ENCODE results near the gene ZSCAN9.
A peak's percentile ranks its signal among the peaks of the same experiment; 100 is the strongest.

The ZSCAN9 gene

DNA sequence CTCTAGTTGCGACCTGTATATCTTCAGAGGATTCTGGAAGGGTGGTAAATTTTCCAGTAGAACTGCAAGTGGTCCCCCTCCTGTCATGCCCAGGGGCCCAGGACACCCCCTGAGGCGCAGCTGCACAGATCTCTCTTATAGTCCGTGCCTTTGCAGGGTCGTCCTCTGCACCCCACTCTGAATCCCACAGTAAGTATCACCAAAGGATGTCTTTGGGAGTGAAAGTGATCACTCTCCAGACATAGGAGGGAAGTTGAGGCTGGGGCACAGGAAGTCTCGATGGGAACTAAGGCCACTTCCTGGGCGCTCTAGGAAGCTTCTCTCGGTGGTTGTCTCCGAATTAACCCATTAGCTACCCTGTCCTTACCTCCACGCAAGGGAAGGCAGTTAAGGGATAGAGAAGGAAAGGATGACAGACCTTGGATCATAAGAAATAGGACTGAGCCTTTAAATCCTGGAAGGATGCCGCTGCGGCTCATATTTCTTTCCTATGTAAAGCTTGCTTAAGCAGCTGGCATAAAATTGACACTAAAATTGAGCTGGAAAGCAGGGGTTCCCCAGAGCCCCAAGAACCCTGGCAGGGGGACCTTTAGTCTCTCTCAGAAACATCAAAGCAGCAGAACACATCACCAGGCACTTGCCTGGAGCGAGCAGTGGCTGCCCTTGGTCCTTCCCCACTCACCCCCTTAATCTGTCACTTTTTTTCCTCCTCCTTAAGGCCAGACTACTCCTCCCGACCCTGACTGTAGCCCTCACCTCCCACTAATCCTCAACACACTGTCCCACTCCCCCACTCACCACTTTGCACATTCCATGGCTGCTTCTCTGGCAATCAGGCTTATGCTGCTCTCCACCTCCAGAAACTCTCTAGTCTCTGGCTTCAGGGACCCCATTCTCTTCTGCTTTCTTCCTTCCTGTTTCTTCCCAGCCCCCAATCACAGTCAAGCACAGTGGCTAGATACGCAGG lies 27.2 kb downstream of the ZSCAN9 start, which contains the start of gene ZKSCAN4:
Gene ZKSCAN4 (minus strand): TSS at position 261 of the 967 bp plus-strand sequence. CDS start 289 bp downstream, outside the sequence.
- peak; percentile 87 for DNase-seq (ENCODE audit: low read depth)
- TF ChIP-seq, protein P1, sequence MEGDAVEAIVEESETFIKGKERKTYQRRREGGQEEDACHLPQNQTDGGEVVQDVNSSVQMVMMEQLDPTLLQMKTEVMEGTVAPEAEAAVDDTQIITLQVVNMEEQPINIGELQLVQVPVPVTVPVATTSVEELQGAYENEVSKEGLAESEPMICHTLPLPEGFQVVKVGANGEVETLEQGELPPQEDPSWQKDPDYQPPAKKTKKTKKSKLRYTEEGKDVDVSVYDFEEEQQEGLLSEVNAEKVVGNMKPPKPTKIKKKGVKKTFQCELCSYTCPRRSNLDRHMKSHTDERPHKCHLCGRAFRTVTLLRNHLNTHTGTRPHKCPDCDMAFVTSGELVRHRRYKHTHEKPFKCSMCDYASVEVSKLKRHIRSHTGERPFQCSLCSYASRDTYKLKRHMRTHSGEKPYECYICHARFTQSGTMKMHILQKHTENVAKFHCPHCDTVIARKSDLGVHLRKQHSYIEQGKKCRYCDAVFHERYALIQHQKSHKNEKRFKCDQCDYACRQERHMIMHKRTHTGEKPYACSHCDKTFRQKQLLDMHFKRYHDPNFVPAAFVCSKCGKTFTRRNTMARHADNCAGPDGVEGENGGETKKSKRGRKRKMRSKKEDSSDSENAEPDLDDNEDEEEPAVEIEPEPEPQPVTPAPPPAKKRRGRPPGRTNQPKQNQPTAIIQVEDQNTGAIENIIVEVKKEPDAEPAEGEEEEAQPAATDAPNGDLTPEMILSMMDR (IDR thresholded peaks at IDR 0.05; ENCODE audit: control insufficient read depth, extremely low read depth, insufficient read depth), result no peak
- peak within 1 kb of the TSS; percentile 89 for H3K4me3 ChIP-seq (ENCODE audit: low read depth, low read length)

DNA sequence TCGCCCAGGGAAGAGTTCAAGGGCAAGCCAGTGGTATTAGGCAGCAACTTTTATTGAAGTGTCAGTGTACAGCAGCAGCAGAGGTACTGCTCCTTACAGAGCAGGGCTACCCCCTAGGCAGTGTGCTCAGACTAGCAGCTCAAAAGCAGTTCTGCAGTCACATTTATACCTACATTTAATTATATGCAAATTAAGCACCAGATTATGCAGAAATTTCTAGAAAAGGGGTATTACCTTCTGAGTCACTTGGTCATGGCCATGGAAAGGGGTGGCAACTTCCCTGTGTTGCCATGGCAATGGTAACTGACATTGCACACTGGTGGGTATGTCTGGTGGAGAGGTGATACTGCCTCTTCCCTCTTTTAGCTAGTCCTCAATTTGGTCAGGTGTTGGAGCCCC lies 29.0 kb downstream of the ZSCAN9 start:
- H3K4me3 ChIP-seq (ENCODE audit: low read depth, low read length), result no peak overlapping the region
- TF ChIP-seq, protein P1 (IDR thresholded peaks at IDR 0.05; ENCODE audit: control insufficient read depth, extremely low read depth, insufficient read depth), result no peak
- DNase-seq (ENCODE audit: low read depth), result no peak

DNA sequence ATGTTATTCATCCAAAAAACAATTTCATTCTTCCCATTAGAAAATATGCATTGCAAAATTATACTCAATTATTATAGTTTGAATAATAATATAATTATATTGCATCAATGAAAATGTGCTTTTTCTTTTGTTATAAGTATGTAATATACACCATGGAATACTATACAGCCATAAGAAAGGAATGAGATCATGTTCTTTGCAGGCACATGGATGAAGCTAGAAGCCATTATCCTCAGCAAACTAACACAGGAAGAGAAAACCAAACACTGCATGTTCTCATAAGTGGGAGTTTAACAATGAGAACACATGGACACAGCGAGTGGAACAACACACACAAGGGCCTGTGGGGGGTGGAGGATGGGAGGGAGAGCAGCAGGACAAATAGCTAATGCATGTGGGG lies 32.0 kb downstream of the ZSCAN9 start:
- no peak for DNase-seq (ENCODE audit: low read depth)

DNA sequence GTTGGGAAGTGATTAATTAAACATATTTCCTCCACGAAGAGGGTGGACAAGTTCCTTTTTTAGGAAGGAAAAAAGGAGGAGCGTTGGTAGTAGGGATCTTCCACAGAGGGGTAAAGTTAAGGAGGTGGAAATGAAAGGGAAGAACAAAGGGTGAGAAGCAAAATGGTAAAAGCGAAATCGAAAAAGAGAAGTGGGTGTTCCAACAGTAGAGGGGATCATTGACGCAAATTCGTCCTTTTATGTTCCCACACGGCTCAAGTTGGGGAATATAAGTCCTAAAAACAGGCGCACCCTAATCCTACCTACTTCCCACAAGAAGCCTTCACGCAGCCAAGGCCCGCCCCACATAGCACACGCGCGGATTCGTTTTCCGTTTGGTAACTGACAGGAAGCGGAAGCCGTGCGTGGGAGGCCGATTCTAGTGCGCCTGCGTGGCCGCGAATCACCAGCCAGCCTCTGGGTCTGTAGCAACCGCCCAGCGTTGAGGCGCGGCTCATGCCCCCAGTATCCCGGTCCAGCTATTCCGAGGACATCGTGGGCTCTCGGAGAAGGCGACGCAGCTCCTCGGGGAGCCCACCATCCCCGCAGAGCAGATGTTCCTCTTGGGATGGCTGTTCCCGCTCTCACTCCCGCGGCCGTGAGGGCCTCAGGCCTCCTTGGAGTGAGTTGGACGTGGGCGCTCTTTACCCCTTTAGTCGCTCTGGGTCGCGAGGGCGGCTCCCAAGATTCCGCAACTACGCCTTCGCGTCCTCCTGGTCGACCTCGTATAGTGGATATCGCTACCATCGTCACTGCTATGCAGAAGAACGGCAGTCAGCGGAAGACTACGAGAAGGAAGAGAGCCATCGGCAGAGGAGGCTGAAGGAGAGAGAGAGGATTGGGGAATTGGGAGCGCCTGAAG lies 34.1 kb downstream of the ZSCAN9 start, which contains the start of gene NKAPL:
Gene NKAPL (plus strand): TSS at position 421 of the 901 bp plus-strand sequence. CDS start 75 bp downstream, at position 496.
- H3K4me3 ChIP-seq (ENCODE audit: low read depth, low read length), result no peak within 1 kb of the TSS
- TF ChIP-seq, protein P1 (IDR thresholded peaks at IDR 0.05; ENCODE audit: control insufficient read depth, extremely low read depth, insufficient read depth), result no peak
- no peak for DNase-seq (ENCODE audit: low read depth)

More for the DNA sequence above, 32.0 kb downstream of the ZSCAN9 start:
- no peak overlapping the region for H3K4me3 ChIP-seq (ENCODE audit: low read depth, low read length)
- TF ChIP-seq, protein P1 (IDR thresholded peaks at IDR 0.05; ENCODE audit: control insufficient read depth, extremely low read depth, insufficient read depth), result no peak

DNA sequence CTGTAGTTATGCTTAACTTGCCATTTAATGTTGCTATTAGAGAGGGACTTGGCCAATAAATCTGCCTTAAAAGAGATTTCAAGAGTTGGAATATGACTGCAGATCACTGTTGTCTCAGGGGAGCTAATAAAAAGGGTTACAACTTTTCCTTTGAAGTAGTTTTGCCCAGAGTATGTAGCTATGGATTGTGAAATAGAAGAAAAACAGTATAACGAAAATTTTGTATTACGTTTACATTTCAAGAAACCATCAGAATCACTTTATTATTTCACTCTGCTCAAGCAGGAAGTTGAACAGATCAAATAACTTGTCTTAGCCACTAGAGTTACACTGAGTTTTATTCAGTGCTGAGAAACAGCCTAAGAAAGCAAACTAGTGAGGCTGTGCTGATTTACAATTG lies 38.8 kb downstream of the ZSCAN9 start:
- no peak for DNase-seq (ENCODE audit: low read depth)
- TF ChIP-seq, protein P1 (IDR thresholded peaks at IDR 0.05; ENCODE audit: control insufficient read depth, extremely low read depth, insufficient read depth), result no peak
- no peak overlapping the region for H3K4me3 ChIP-seq (ENCODE audit: low read depth, low read length)

DNA sequence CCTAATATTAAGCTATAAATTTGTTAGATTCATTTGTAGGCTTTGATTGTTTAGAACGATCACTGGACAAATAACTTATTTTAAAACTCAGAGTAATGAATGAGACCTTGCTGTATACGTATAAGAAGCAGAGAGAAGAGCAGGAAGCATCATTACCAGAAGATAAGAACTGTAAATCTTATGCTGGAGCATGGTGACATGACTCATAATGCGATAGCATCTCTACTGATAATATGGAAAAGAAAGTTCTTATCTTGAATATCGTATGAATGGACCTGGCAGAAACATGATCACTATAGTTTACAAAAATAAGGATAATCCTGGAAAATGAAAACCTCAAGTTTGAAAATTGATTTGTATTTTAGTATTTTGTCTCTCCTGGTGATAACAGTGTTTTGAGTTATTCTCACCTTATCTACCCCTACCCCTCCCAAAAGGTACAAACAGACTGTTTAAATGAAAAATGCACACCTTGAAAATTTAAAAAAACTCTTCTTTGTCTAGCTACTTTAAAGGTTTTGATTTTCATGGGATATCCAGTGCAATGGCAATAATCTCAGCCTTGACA lies 39.8 kb downstream of the ZSCAN9 start:
- DNase-seq (ENCODE audit: low read depth), result no peak
- no peak overlapping the region for H3K4me3 ChIP-seq (ENCODE audit: low read depth, low read length)
- TF ChIP-seq, protein P1 (IDR thresholded peaks at IDR 0.05; ENCODE audit: control insufficient read depth, extremely low read depth, insufficient read depth), result no peak
